Endothelial cell (in vitro differentiated cells): ENCODE data around the gene PSTK. TPM values are rescaled to one million over a fixed set of nuclear protein-coding genes. Genes with fewer than 3 reads are reported as not detected.

Source experiments
- DNase-seq: peaks from one replicate; pipeline ENCODE4 v3.0.0; 2021; ENCODE audit warnings: low spot score
- H3K27ac Mint-ChIP-seq: one replicate; pipeline ENCODE4 v1.8.0; 2021; ENCODE audit warnings: mixed read lengths, inconsistent platforms; ENCODE audit not compliant: unreplicated experiment
- H3K27me3 Mint-ChIP-seq: one replicate; pipeline ENCODE4 v1.8.0; 2021; ENCODE audit warnings: mild to moderate bottlenecking, moderate library complexity, mixed read lengths, inconsistent platforms; ENCODE audit not compliant: unreplicated experiment
- H3K36me3 Mint-ChIP-seq: one replicate; pipeline ENCODE4 v1.8.0; 2021; ENCODE audit warnings: mild to moderate bottlenecking, low read depth, mixed read lengths, inconsistent platforms; ENCODE audit not compliant: unreplicated experiment
- H3K4me1 Mint-ChIP-seq: one replicate; pipeline ENCODE4 v1.8.0; 2021; ENCODE audit warnings: mild to moderate bottlenecking, mixed read lengths, inconsistent platforms; ENCODE audit not compliant: unreplicated experiment
- H3K4me3 Mint-ChIP-seq: one replicate; pipeline ENCODE4 v1.8.0; 2021; ENCODE audit warnings: mild to moderate bottlenecking, mixed read lengths, inconsistent platforms; ENCODE audit not compliant: unreplicated experiment
- H3K9me3 Mint-ChIP-seq: one replicate; pipeline ENCODE4 v1.8.0; 2021; ENCODE audit warnings: mixed read lengths, inconsistent platforms; ENCODE audit not compliant: unreplicated experiment
- CTCF ChIP-seq: fragments of 200-600 bp; sonication (generic); IDR thresholded peaks from one replicate; pipeline ENCODE4 v1.5.0; 2021; ENCODE audit warnings: antibody characterized with exemption; ENCODE audit not compliant: unreplicated experiment
- total RNA-seq: library from RNA; stranded (reverse); fragmentation: NEBNext Ultra II Directional; extraction: Animal tissue kit (Norgen Biotek cat#: 25700); gene quantifications from one replicate; pipeline ENCODE4 v1.2.1, GENCODE V29; 2021; ENCODE audit not compliant: unreplicated experiment

PSTK gene
- total RNA-seq, 1 donor from 2014 or later: 5.2 TPM

GRCh38 chr10:123001370-123001769 lies 21.2 kb downstream of the PSTK start:
- Mint-ChIP-seq H3K27me3 (no peaks in the 10 kb centered on the region), H3K36me3 (no peaks in the 10 kb centered on the region), H3K27ac (no peak overlapping the region), H3K4me3 (no peak overlapping the region), H3K9me3 (no peaks in the 10 kb centered on the region), H3K4me1 (peaks cover 4% of the 10 kb centered on the region)
- TF ChIP-seq CTCF: no peak
- no peak for DNase-seq

GRCh38 chr10:123004298-123004697 lies 24.1 kb downstream of the PSTK start:
- H3K4me3 Mint-ChIP-seq: no peak overlapping the region
- no peak for TF ChIP-seq CTCF
- no peaks in the 10 kb centered on the region for H3K9me3 Mint-ChIP-seq
- DNase-seq: no peak
- H3K27me3 Mint-ChIP-seq: peaks cover 6% of the 10 kb centered on the region
- H3K4me1 Mint-ChIP-seq: peaks cover 20% of the 10 kb centered on the region
- no peaks in the 10 kb centered on the region for H3K36me3 Mint-ChIP-seq
- no peak overlapping the region for H3K27ac Mint-ChIP-seq

- no peak for TF ChIP-seq CTCF
- Mint-ChIP-seq H3K36me3 (peaks cover 8% of the 10 kb centered on the region), H3K27me3 (peaks cover 8% of the 10 kb centered on the region), H3K4me1 (peaks cover 22% of the 10 kb centered on the region), H3K4me3 (peak overlapping the region; percentile 100), H3K9me3 (no peaks in the 10 kb centered on the region), H3K27ac (peak overlapping the region; percentile 74)
- peak; percentile 15 for DNase-seq
These were observed 27.6 kb downstream of the PSTK start for GRCh38 chr10:123007558-123008354.

- Mint-ChIP-seq H3K27ac (peak within 1 kb of the TSS; percentile 99), H3K27me3 (peaks cover 8% of the 10 kb centered on the region), H3K4me1 (peaks cover 22% of the 10 kb centered on the region), H3K36me3 (peaks cover 8% of the 10 kb centered on the region), H3K9me3 (no peaks in the 10 kb centered on the region), H3K4me3 (peak within 1 kb of the TSS; percentile 100)
- no peak for TF ChIP-seq CTCF
- DNase-seq: peak; percentile 94
These were observed 28.3 kb downstream of the PSTK start, which contains the start of the genes ACADSB and IKZF5 for GRCh38 chr10:123008355-123009104. ACADSB (plus strand) TSS chr10:123009006; CDS start chr10:123009030, 24 bp downstream. IKZF5 (minus strand) TSS chr10:123008795; CDS start chr10:122998625, 10,170 bp downstream.
